Coronary artery (tissue), 2 donors: Measurements from ENCODE around the gene FAM219B.
A peak's percentile ranks its signal among the peaks of the same experiment; 100 is the strongest.

Experiments
- DNase-seq: peaks from one replicate; pipeline ENCODE4 v3.0.0-alpha.2; 2017; ENCODE audit warnings: low spot score
- H3K27ac ChIP-seq, 2 donors: fragments of 200-600 bp; sonication (generic); one replicate each; pipeline ENCODE4 v1.5.1; 2016 to 2019
- H3K4me3 ChIP-seq: fragments of 200-600 bp; sonication (generic); 2 replicates; pipeline ENCODE4 v1.5.1; 2016; ENCODE audit warnings: mild to moderate bottlenecking, moderate library complexity
- TF ChIP-seq, protein P1 (sequence below): fragments of 200-600 bp; sonication (generic); IDR thresholded peaks from one replicate; pipeline ENCODE4 v1.5.1; 2019; ENCODE audit warnings: antibody characterized with exemption

FAM219B gene

GRCh38 chr15:74893627-74894026, 13.0 kb downstream of the FAM219B start:
- Histone ChIP-seq H3K4me3 (no peak overlapping the region), H3K27ac (no peak overlapping the region)
- no peak for DNase-seq
- TF ChIP-seq, protein P1, sequence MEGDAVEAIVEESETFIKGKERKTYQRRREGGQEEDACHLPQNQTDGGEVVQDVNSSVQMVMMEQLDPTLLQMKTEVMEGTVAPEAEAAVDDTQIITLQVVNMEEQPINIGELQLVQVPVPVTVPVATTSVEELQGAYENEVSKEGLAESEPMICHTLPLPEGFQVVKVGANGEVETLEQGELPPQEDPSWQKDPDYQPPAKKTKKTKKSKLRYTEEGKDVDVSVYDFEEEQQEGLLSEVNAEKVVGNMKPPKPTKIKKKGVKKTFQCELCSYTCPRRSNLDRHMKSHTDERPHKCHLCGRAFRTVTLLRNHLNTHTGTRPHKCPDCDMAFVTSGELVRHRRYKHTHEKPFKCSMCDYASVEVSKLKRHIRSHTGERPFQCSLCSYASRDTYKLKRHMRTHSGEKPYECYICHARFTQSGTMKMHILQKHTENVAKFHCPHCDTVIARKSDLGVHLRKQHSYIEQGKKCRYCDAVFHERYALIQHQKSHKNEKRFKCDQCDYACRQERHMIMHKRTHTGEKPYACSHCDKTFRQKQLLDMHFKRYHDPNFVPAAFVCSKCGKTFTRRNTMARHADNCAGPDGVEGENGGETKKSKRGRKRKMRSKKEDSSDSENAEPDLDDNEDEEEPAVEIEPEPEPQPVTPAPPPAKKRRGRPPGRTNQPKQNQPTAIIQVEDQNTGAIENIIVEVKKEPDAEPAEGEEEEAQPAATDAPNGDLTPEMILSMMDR: no peak

GRCh38 chr15:74892931-74893330, 13.7 kb downstream of the FAM219B start:
- no peak overlapping the region for H3K4me3 ChIP-seq
- TF ChIP-seq, protein P1: no peak
- no peak overlapping the region for H3K27ac ChIP-seq
- DNase-seq: no peak

DNA sequence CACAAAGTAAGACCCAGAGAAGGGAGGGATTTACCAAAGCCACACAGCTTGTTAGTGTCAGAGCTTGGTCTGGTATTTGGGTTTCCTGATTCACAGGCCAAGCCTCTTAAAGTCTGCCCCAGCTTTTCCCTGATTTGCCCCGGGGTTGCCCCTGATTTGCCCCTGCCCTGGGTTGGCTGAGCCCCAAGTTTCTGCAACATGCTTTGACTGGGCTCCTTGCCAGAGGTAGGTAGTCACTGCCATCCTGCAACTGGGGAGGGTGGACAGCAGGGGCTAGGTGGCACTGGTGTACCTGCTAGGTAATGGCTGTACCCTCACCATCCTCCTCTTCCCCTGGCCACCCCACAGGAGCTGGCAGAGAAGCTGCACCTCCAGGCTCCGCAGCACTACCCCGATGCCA, 14.3 kb downstream of the FAM219B start:
- Histone ChIP-seq H3K27ac (no peak overlapping the region), H3K4me3 (no peak overlapping the region)
- no peak for DNase-seq
- TF ChIP-seq, protein P1: no peak

- TF ChIP-seq, protein P1: no peak
- DNase-seq: no peak
- Histone ChIP-seq H3K4me3 (no peak overlapping the region), H3K27ac (no peak overlapping the region)
These were observed 15.2 kb downstream of the FAM219B start for GRCh38 chr15:74891469-74891868.

DNA sequence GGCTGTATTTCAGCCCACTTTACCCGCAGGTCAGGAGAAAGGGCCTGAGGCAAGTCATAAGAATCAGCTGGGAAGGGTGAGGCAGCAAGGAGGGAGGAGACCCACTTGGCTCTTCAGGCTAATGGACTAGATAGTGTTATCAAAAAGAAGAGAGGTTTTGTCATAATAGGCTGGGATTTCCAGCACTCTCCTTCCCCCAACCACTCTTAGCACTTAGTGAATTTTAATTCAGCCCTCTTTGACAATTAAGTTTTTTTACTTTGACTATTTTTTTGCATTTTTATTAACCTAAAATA, 16.0 kb downstream of the FAM219B start:
- TF ChIP-seq, protein P1: no peak
- no peak for DNase-seq
- peak overlapping the region; percentile 97 for H3K4me3 ChIP-seq
- peak overlapping the region; percentile 51 to 92 for H3K27ac ChIP-seq

GRCh38 chr15:74889883-74890664, 16.6 kb downstream of the FAM219B start, which contains the start of gene MPI:
Gene MPI (plus strand): TSS chr15:74890042. CDS start chr15:74890074, 32 bp downstream.
- peak; percentile 85 for DNase-seq
- peak within 1 kb of the TSS; percentile 51 to 92 for H3K27ac ChIP-seq
- TF ChIP-seq, protein P1: no peak
- peak within 1 kb of the TSS; percentile 97 for H3K4me3 ChIP-seq

DNA sequence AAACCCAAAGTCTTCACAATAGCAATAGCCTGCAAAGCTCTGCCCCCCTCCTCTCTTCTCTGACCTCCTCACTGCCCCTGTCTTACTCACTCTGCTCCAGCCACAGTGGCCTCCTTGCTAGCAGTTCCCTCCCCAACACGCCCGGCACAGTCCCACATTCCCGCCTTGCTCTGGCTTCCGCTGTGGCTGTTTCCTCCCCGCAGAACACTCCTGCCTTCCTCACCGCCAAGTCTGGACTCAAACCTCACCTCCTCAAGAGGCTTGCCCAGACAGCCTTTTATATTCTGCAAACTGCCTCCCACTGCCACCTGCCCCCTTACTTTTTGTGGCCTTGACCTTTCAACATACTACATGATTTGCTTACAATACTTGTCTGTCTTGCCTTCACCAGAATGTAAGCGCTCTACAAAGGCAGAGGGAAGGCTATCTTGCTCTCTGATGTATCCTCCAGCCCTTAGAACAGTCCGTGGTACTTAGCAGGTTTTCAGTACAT, 17.2 kb downstream of the FAM219B start:
- no peak for DNase-seq
- Histone ChIP-seq H3K4me3 (peak overlapping the region; percentile 97), H3K27ac (peak overlapping the region; percentile 51 to 92)
- TF ChIP-seq, protein P1: no peak
